Measurements from ENCODE around the gene INO80.

GRCh38 chr15:40956541-40956982 lies 159.5 kb downstream of the INO80 start:
- TF ChIP-seq CTCF (IDR thresholded peaks at IDR 0.05) (no peak), POLR2AphosphoS5 (IDR thresholded peaks at IDR 0.05) (no peak)

Data from upper lobe of left lung (tissue), 4 donors.